GM12878 (cell line): Measurements from ENCODE around the gene TASOR2. TPM values are rescaled to one million over a fixed set of nuclear protein-coding genes. Genes with fewer than 3 reads are reported as not detected.

Source experiments
- ATAC-seq: fragments of 200-7000 bp; cut with Tn5 transposase; 3 replicates; pipeline ENCODE4 v1.9.1; 2020; ENCODE audit warnings: mild to moderate bottlenecking, moderate library complexity
- BruUV-seq: library from RNA; stranded (reverse); fragments of 400-500 nt; replicated peaks from 2 replicates; lab custom pipeline; 2021; lab: Mats Ljungman, UMichigan
- CTCF ChIA-PET: fragments of 300-600 bp; sonication (Branson Sonifier 250); formaldehyde crosslinking; extraction: SDS; loops from one replicate; lab custom pipeline; 2021; ENCODE audit warnings: inconsistent platforms; lab: Yijun Ruan, JAX
- POLR2A ChIA-PET: fragments of 350-600 bp; formaldehyde crosslinking; extraction: SDS; loops from one replicate; lab custom pipeline; 2021; ENCODE audit warnings: inconsistent platforms; lab: Charles Lee
- RAD21 ChIA-PET: fragments of 300-600 bp; sonication (Branson Sonifier 250); formaldehyde crosslinking; loops from one replicate; lab custom pipeline; 2023; ENCODE audit warnings: antibody characterized with exemption; ENCODE audit not compliant: unreplicated experiment; lab: Charles Lee
- SMC1A ChIA-PET: fragments of 300-600 bp; sonication (Branson Sonifier 250); formaldehyde crosslinking; loops from one replicate; lab custom pipeline; 2023; ENCODE audit not compliant: unreplicated experiment, uncharacterized antibody; lab: Charles Lee
- DNase-seq: peaks from one replicate; pipeline ENCODE4 v3.0.0-alpha.2; 2011; ENCODE audit warnings: low read depth, low spot score
- FAIRE-seq: peaks from 3 replicates; lab custom pipeline; 2011; peaks lifted over from hg19 to GRCh38; lab: Jason Lieb, UNC
- H2AFZ ChIP-seq: 2 replicates; pipeline ENCODE4 v1.6.0; 2011; ENCODE audit warnings: low read depth, low read length, control low read depth; ENCODE audit not compliant: control insufficient read depth
- H3K27ac ChIP-seq: 2 replicates; pipeline ENCODE4 v1.5.1; 2011; ENCODE audit warnings: control low read depth; ENCODE audit not compliant: control insufficient read depth, insufficient read depth
- H3K27me3 ChIP-seq, 2 experiments: replicated peaks in 1 of 2; 2 replicates each; pipeline versions ENCODE4 v1.6.0 to v1.6.1; 2011; ENCODE audit warnings: low read length in 1 of 2; ENCODE audit not compliant: control insufficient read depth in 2 of 2, insufficient read depth in 2 of 2
- H3K36me3 ChIP-seq, 2 experiments: 2 replicates each; pipeline ENCODE4 v1.5.1; 2011; ENCODE audit warnings: low read length in 1 of 2; ENCODE audit not compliant: control insufficient read depth in 2 of 2, insufficient read depth in 2 of 2
- H3K4me1 ChIP-seq: 2 replicates; pipeline ENCODE4 v1.6.1; 2011; ENCODE audit warnings: mild to moderate bottlenecking, low read length, moderate library complexity, mixed read lengths; ENCODE audit not compliant: control insufficient read depth, insufficient read depth
- H3K4me2 ChIP-seq: 2 replicates; pipeline ENCODE4 v1.6.0; 2011; ENCODE audit warnings: control low read depth; ENCODE audit not compliant: control insufficient read depth, insufficient read depth
- H3K4me3 ChIP-seq: fragments of 200-600 bp; sonication (generic); 2 replicates; pipeline ENCODE4 v1.5.1; 2016
- H3K79me2 ChIP-seq: 2 replicates; pipeline ENCODE4 v1.6.0; 2011; ENCODE audit warnings: low read length; ENCODE audit not compliant: control insufficient read depth, insufficient read depth
- H3K9ac ChIP-seq: 2 replicates; pipeline ENCODE4 v1.8.0; 2011; ENCODE audit warnings: low read length, control low read depth, mixed read lengths; ENCODE audit not compliant: control insufficient read depth, insufficient read depth
- H3K9me3 ChIP-seq: replicated peaks from 3 replicates; pipeline ENCODE4 v1.5.1; 2011; ENCODE audit warnings: mild to moderate bottlenecking, low read length; ENCODE audit not compliant: control insufficient read depth, insufficient read depth
- H4K20me1 ChIP-seq: 2 replicates; pipeline ENCODE4 v1.6.0; 2011; ENCODE audit not compliant: control insufficient read depth, insufficient read depth
- BRCA1 ChIP-seq: IDR thresholded peaks from 2 replicates; pipeline ENCODE4 v1.6.1; 2011; ENCODE audit warnings: low read depth, low read length, improper control_type of control experiment
- EGR1 ChIP-seq, 2 experiments: IDR thresholded peaks; 1 replicate in 1 of 2; 2 replicates in 1 of 2; pipeline ENCODE4 v1.6.1; 2011 to 2012; ENCODE audit warnings: low read depth in 2 of 2, low read length in 2 of 2, borderline replicate concordance in 1 of 2, mild to moderate bottlenecking in 1 of 2, moderate library complexity in 1 of 2
- EP300 ChIP-seq, 2 experiments: fragments of 150-350 bp in 1 of 2; IDR thresholded peaks; 2 replicates each; pipeline ENCODE4 v1.6.1; 2011 to 2012; ENCODE audit warnings: low read depth in 2 of 2, low read length in 2 of 2, borderline replicate concordance in 1 of 2, improper control_type of control experiment in 1 of 2, inconsistent platforms in 1 of 2; ENCODE audit not compliant: control insufficient read depth in 1 of 2
- GATAD2B ChIP-seq: fragments of 450-650 bp; conservative IDR thresholded peaks from 2 replicates; pipeline ENCODE4 v1.6.1; 2017; ENCODE audit warnings: low read depth, mild to moderate bottlenecking, moderate library complexity
- HCFC1 ChIP-seq: fragments of 150-350 bp; IDR thresholded peaks from 2 replicates; pipeline ENCODE4 v1.6.1; 2014; ENCODE audit warnings: low read length
- KLF5 ChIP-seq: fragments of 450-650 bp; IDR thresholded peaks from 2 replicates; pipeline ENCODE4 v1.6.1; 2014; ENCODE audit warnings: mild to moderate bottlenecking; ENCODE audit not compliant: partially characterized antibody
- LARP7 ChIP-seq: fragments of 450-650 bp; IDR thresholded peaks from 2 replicates; pipeline ENCODE4 v1.6.1; 2017; ENCODE audit warnings: mild to moderate bottlenecking
- RELB ChIP-seq: fragments of 450-650 bp; IDR thresholded peaks from 2 replicates; pipeline ENCODE4 v1.6.1; 2017; ENCODE audit warnings: low read depth, mild to moderate bottlenecking, moderate library complexity
- SMC3 ChIP-seq: IDR thresholded peaks from 2 replicates; pipeline ENCODE4 v1.6.1; 2011; ENCODE audit warnings: low read length, improper control_type of control experiment, borderline replicate concordance
- STAT3 ChIP-seq: IDR thresholded peaks from 2 replicates; pipeline ENCODE4 v1.6.1; 2011; ENCODE audit warnings: low read depth, low read length, improper control_type of control experiment
- SUZ12 ChIP-seq: fragments of 200-600 bp; sonication (generic); IDR thresholded peaks from one replicate; pipeline ENCODE4 v1.6.1; 2018; ENCODE audit warnings: antibody characterized with exemption, mild to moderate bottlenecking; ENCODE audit not compliant: unreplicated experiment
- USF1 ChIP-seq: IDR thresholded peaks from 2 replicates; pipeline ENCODE4 v1.6.1; 2011; ENCODE audit warnings: borderline replicate concordance, low read depth, mild to moderate bottlenecking, moderate library complexity, mixed read lengths, low read length; ENCODE audit not compliant: insufficient read depth; ENCODE audit errors: extremely low read length
- WRNIP1 ChIP-seq: IDR thresholded peaks from 2 replicates; pipeline ENCODE4 v1.6.1; 2011; ENCODE audit warnings: low read depth, low read length, improper control_type of control experiment, borderline replicate concordance
- WGBS: methylation state at CpG from one replicate; pipeline ENCODE4 v1.1.6; 2016; ENCODE audit warnings: low lambda C conversion rate; ENCODE audit not compliant: insufficient replicate concordance, insufficient coverage; ENCODE audit errors: missing lambda C conversion rate; 5-methylcytosine and 5-hydroxymethylcytosine counted together
- in situ Hi-C: fragments of 300-500 bp; cut with MboI; formaldehyde crosslinking; loops from 9 replicates; pipeline ENCODE4 v1.14.3; 2018; ENCODE audit warnings: mixed read lengths
- intact Hi-C: fragments of 100-400 bp; cut with micrococcal nuclease; formaldehyde crosslinking; loops from one replicate; pipeline ENCODE4 v1.14.2; 2022; ENCODE audit not compliant: unreplicated experiment
- polyA plus RNA-seq, 11 experiments: library from polyadenylated mRNA; depleted of rRNA in 4 of 11; unstranded in 6 of 11; stranded (reverse) in 5 of 11; fragments of >200 nt; fragmentation: Nextera tagmentation in 4 of 11; fragmentation: Illumina TruSeq in 1 of 11; extraction: Ambion mirVana in 4 of 11; extraction: Trizol in 1 of 11; gene quantifications; 1 replicate in 1 of 11; 2 replicates in 10 of 11; pipeline versions ENCODE4 v1.2.1 to v1.2.3, GENCODE V29; 2011 to 2016; ENCODE audit warnings: inconsistent platforms in 2 of 11, missing spikeins in 2 of 11, low read depth in 1 of 11
- total RNA-seq, 4 experiments: library from RNA; depleted of rRNA in 3 of 4; stranded (reverse); fragments of >200 nt in 3 of 4; fragmentation: Illumina TruSeq in 1 of 4; extraction: Trizol in 1 of 4; gene quantifications; 2 replicates each; pipeline versions ENCODE4 v1.2.1 to v1.2.3, GENCODE V29; 2013 to 2021

TASOR2 gene
- total and polyA plus RNA-seq, 10 of the 15 experiments (the other 5 are each of a cell fraction or from before 2014, with no cell fraction given) = 8.2 to 54.7 (median 31.0) TPM

GRCh38 chr10:5648494-5649457 lies 35.9 kb upstream of the TASOR2 start:
- Histone ChIP-seq H3K4me1 (peaks cover 10% of the 10 kb centered on the region), H3K27me3 (no peaks in the 10 kb centered on the region), H4K20me1 (no peaks in the 10 kb centered on the region), H3K9ac (no peak overlapping the region), H3K79me2 (no peaks in the 10 kb centered on the region)
- no TSS peak for BruUV-seq
- intact Hi-C loops = no loop called here
- no peak for DNase-seq
- ATAC-seq = peak; percentile 23; the same call in 2 of the 3 replicates
- ChIA-PET RAD21 (no interaction called here), SMC1A (no interaction called here)
- TF ChIP-seq EGR1 (IDR thresholded peaks at IDR 0.05; ENCODE audit: borderline replicate concordance in 1 of 2, low read depth in 2 of 2, low read length in 2 of 2) (peak in 1 of 2 experiments; percentile 4; a peak in 1 of 3 replicates), WRNIP1 (no peak)
- TF ChIP-seq, all 136 proteins: peak for 1
- in situ Hi-C loops = no loop called here
- no peak overlapping the region for H3K4me3 ChIP-seq
- no peaks in the 10 kb centered on the region for H3K36me3 ChIP-seq
- WGBS = 45% methylated on average over 48 of the region's 50 CpGs
- H2AFZ ChIP-seq = no peak overlapping the region
- no peaks in the 10 kb centered on the region for H3K9me3 ChIP-seq
- no peak overlapping the region for H3K27ac ChIP-seq
- POLR2A ChIA-PET = no interaction called here
- no peak overlapping the region for H3K4me2 ChIP-seq
- FAIRE-seq = no peak
- CTCF ChIA-PET = no interaction called here

- no peaks in the 10 kb centered on the region for H3K79me2 ChIP-seq
- H3K9ac ChIP-seq = no peak overlapping the region
- ChIA-PET POLR2A (no interaction called here), CTCF (no interaction called here), SMC1A (no interaction called here), RAD21 (no interaction called here)
- ATAC-seq (no peak), DNase-seq (no peak), FAIRE-seq (no peak)
- no peak for TF ChIP-seq KLF5
- no peak for TF ChIP-seq SMC3
- no peak for TF ChIP-seq EP300 (IDR thresholded peaks at IDR 0.05; ENCODE audit: borderline replicate concordance in 1 of 2, control insufficient read depth in 1 of 2, low read depth in 2 of 2, low read length in 2 of 2)
- no peak for TF ChIP-seq RELB
- TF ChIP-seq HCFC1 = no peak
- TF ChIP-seq STAT3 = no peak
- TF ChIP-seq SUZ12 = no peak
- no peak for TF ChIP-seq LARP7
- TF ChIP-seq BRCA1 = no peak
- TF ChIP-seq USF1 = no peak
- no peak for TF ChIP-seq GATAD2B
- no peaks in the 10 kb centered on the region; a peak in 1 of 4 replicates for H3K27me3 ChIP-seq
- no peak overlapping the region for H2AFZ ChIP-seq
- H3K36me3 ChIP-seq = no peaks in the 10 kb centered on the region
- no peaks in the 10 kb centered on the region for H3K9me3 ChIP-seq
- no peak overlapping the region for H3K4me2 ChIP-seq
- intact Hi-C loops (no loop called here), in situ Hi-C loops (no loop called here)
- no peak overlapping the region for H3K4me3 ChIP-seq
- 70% methylated on average over 8 of the region's 11 CpGs for WGBS
- no peak overlapping the region for H3K27ac ChIP-seq
- BruUV-seq = no TSS peak
- H3K4me1 ChIP-seq = peaks cover 10% of the 10 kb centered on the region
- no peaks in the 10 kb centered on the region for H4K20me1 ChIP-seq
These were observed 34.9 kb upstream of the TASOR2 start for GRCh38 chr10:5649746-5650145.
